ENCODE results near the gene STIP1.
"Not testable (repeated sequence)": the region's sequence is repeated elsewhere in the genome, so short reads cannot be mapped to it uniquely, and the experiment has no call there.

The STIP1 gene

GRCh38 chr11:64237484-64237951 lies 51.5 kb downstream of the STIP1 start:
- DNase-seq (ENCODE audit: low read depth), result no peak

- no peak for DNase-seq (ENCODE audit: low read depth)
These were observed 52.1 kb downstream of the STIP1 start for GRCh38 chr11:64238076-64238475.

- no peak for DNase-seq (ENCODE audit: low read depth)
These were observed 53.0 kb downstream of the STIP1 start for GRCh38 chr11:64238999-64239398.

GRCh38 chr11:64239662-64240434 lies 53.9 kb downstream of the STIP1 start:
- no peak for DNase-seq (ENCODE audit: low read depth)

GRCh38 chr11:64240435-64241240 lies 54.7 kb downstream of the STIP1 start, which contains the start of gene FKBP2:
Gene FKBP2 (plus strand): TSS chr11:64241095. CDS start chr11:64242388, 1,293 bp downstream.
- peak; percentile 96 for DNase-seq (ENCODE audit: low read depth)

- DNase-seq (ENCODE audit: low read depth), result peak; percentile 99
These were observed 55.2 kb downstream of the STIP1 start for GRCh38 chr11:64241241-64241490.

- DNase-seq (ENCODE audit: low read depth), result peak; percentile 15
These were observed 55.8 kb downstream of the STIP1 start for GRCh38 chr11:64241491-64242374.

GRCh38 chr11:64243236-64243854 lies 57.4 kb downstream of the STIP1 start:
- DNase-seq (ENCODE audit: low read depth), result no peak

- DNase-seq (ENCODE audit: low read depth), result no peak
These were observed 58.1 kb downstream of the STIP1 start for GRCh38 chr11:64244107-64244506.

- DNase-seq (ENCODE audit: low read depth), result no peak
These were observed 59.0 kb downstream of the STIP1 start for GRCh38 chr11:64244966-64245365.

- DNase-seq (ENCODE audit: low read depth), result peak; percentile 22
These were observed 59.4 kb downstream of the STIP1 start for GRCh38 chr11:64245401-64245796.

GRCh38 chr11:64245797-64246620 lies 60.0 kb downstream of the STIP1 start:
- peak; percentile 74 for DNase-seq (ENCODE audit: low read depth)

- DNase-seq (ENCODE audit: low read depth), result not testable (repeated sequence)
These were observed 60.6 kb downstream of the STIP1 start for GRCh38 chr11:64246621-64246870.

GRCh38 chr11:64246871-64247728 lies 61.1 kb downstream of the STIP1 start, which contains the start of gene PPP1R14B:
Gene PPP1R14B (minus strand): TSS chr11:64246943. CDS start chr11:64246673, 270 bp downstream.
- peak; percentile 78 for DNase-seq (ENCODE audit: low read depth)

GRCh38 chr11:64247729-64248531 lies 62.0 kb downstream of the STIP1 start:
- DNase-seq (ENCODE audit: low read depth), result no peak

- DNase-seq (ENCODE audit: low read depth), result no peak
These were observed 62.6 kb downstream of the STIP1 start for GRCh38 chr11:64248578-64248977.

- DNase-seq (ENCODE audit: low read depth), result no peak
These were observed 63.1 kb downstream of the STIP1 start for GRCh38 chr11:64249038-64249437.

GRCh38 chr11:64249563-64250414 lies 63.8 kb downstream of the STIP1 start:
- no peak for DNase-seq (ENCODE audit: low read depth)
